Gastrocnemius medialis (tissue), 4 donors: Measurements from ENCODE around the gene GIMAP5. TPM values are rescaled to one million over a fixed set of nuclear protein-coding genes. Genes with fewer than 3 reads are reported as not detected.

ENCODE experiments used
- ATAC-seq, 2 donors: fragments of 150-250 bp; one replicate each; pipeline ENCODE4 v1.9.1; 2016
- DNase-seq, 2 donors: peaks; one replicate each; pipeline ENCODE4 v3.0.0-alpha.2; 2019
- H3K27ac ChIP-seq, 4 donors: fragments of 200-600 bp; sonication (generic); 1 replicate in 1 of 4; 2 replicates in 3 of 4; pipeline ENCODE4 v1.5.1; 2016 to 2018; ENCODE audit warnings: mild to moderate bottlenecking in 2 of 4, moderate library complexity in 1 of 4
- H3K27me3 ChIP-seq, 3 donors: fragments of 200-600 bp; sonication (generic) in 2 of 3; 1 replicate in 1 of 3; 2 replicates in 2 of 3; pipeline versions ENCODE4 v1.5.1 to v1.6.0; 2016 to 2019; ENCODE audit warnings: mild to moderate bottlenecking in 1 of 3, moderate library complexity in 1 of 3
- H3K36me3 ChIP-seq, 2 donors: fragments of 200-600 bp; sonication (generic) in 1 of 2; one replicate each; pipeline ENCODE4 v1.5.1; 2017 to 2018
- H3K4me1 ChIP-seq, 2 donors: fragments of 200-600 bp; sonication (generic) in 1 of 2; one replicate each; pipeline ENCODE4 v1.5.1; 2016 to 2017; ENCODE audit warnings: mild to moderate bottlenecking in 2 of 2
- H3K4me3 ChIP-seq, 4 donors: fragments of 200-600 bp; sonication (generic) in 3 of 4; 1 replicate in 1 of 4; 2 replicates in 3 of 4; pipeline ENCODE4 v1.5.1; 2016 to 2019; ENCODE audit warnings: mild to moderate bottlenecking in 2 of 4
- H3K9me3 ChIP-seq, 3 donors: fragments of 200-600 bp; sonication (generic) in 2 of 3; 1 replicate in 1 of 3; 2 replicates in 2 of 3; pipeline ENCODE4 v1.5.1; 2016 to 2019
- POLR2A ChIP-seq, 2 donors: fragments of 450-650 bp; IDR thresholded peaks; one replicate each; pipeline ENCODE4 v1.6.1; 2017; ENCODE audit warnings: antibody characterized with exemption in 2 of 2, mild to moderate bottlenecking in 2 of 2, moderate library complexity in 2 of 2
- in situ Hi-C, 4 donors: fragments of 200-750 bp; cut with MboI; loops; one replicate each; pipeline versions ENCODE4 v1.15.0 to v1.8.0; 2017; ENCODE audit warnings: low sequenced_read_pairs in 4 of 4
- intact Hi-C: fragments of 100-400 bp; cut with DNase I; formaldehyde crosslinking; loops from one replicate; pipeline ENCODE4 v1.15.1; 2023; ENCODE audit warnings: low total_unique reads
- total RNA-seq, 4 donors: library from RNA; depleted of rRNA; stranded (reverse); fragments of >200 nt; gene quantifications; one replicate each; pipeline versions ENCODE4 v1.1.0 to v1.2.3, GENCODE V29; 2016
- TF ChIP-seq, protein P1 (sequence below), 5 experiments: fragments of 450-650 bp in 3 of 5; fragments of 200-600 bp in 2 of 5; sonication (generic) in 2 of 5; IDR thresholded peaks in 4 of 5; conservative IDR thresholded peaks in 1 of 5; 1 replicate in 4 of 5; 2 replicates in 1 of 5; pipeline ENCODE4 v1.5.1; 2016 to 2019; ENCODE audit warnings: antibody characterized with exemption in 5 of 5, mild to moderate bottlenecking in 3 of 5, moderate library complexity in 3 of 5

Gene GIMAP5
- total RNA-seq, 4 donors from 2014 or later: 13.5 to 29.4 (median 15.6) TPM

DNA sequence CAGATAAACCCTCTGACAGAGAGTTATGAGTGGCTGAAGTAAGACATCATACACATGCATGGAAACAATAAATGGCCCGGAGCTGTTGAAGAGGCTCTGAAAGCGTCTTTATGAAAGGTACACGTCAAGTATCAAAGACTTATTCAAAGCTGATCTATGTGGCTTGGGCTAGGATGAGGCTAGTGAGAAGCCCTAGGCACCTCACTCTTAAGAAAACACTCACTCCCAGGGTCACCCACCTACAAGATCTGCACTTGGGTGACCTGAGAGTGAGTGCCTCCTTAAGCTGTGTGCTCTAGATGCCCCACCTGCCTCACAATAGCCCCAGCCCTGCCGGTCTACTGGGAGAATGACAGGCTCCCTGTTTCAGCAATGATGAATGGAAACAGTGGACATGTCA is 21.9 kb upstream of the GIMAP5 start:
- ATAC-seq (no peak), DNase-seq (no peak)
- Histone ChIP-seq H3K4me3 (peak overlapping the region in 2 of 4 donors; percentile 8 to 57), H3K4me1 (no peaks in the 10 kb centered on the region), H3K27me3 (no peaks in the 10 kb centered on the region), H3K9me3 (no peaks in the 10 kb centered on the region), H3K27ac (peak overlapping the region; percentile 67 to 76 (median 72)), H3K36me3 (no peaks in the 10 kb centered on the region)
- TF ChIP-seq, protein P1, sequence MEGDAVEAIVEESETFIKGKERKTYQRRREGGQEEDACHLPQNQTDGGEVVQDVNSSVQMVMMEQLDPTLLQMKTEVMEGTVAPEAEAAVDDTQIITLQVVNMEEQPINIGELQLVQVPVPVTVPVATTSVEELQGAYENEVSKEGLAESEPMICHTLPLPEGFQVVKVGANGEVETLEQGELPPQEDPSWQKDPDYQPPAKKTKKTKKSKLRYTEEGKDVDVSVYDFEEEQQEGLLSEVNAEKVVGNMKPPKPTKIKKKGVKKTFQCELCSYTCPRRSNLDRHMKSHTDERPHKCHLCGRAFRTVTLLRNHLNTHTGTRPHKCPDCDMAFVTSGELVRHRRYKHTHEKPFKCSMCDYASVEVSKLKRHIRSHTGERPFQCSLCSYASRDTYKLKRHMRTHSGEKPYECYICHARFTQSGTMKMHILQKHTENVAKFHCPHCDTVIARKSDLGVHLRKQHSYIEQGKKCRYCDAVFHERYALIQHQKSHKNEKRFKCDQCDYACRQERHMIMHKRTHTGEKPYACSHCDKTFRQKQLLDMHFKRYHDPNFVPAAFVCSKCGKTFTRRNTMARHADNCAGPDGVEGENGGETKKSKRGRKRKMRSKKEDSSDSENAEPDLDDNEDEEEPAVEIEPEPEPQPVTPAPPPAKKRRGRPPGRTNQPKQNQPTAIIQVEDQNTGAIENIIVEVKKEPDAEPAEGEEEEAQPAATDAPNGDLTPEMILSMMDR (IDR thresholded peaks at IDR 0.05 in 4 of 5, conservative IDR thresholded peaks at IDR 0.05 in 1 of 5): no peak
- TF ChIP-seq POLR2A (IDR thresholded peaks at IDR 0.05): no peak
- intact Hi-C loops (loop anchor here (5.0 kb wide), 1 partner anchor 83 kb away; the partner anchor contains the start of gene GIMAP6), in situ Hi-C loops (no loop called here)

DNA sequence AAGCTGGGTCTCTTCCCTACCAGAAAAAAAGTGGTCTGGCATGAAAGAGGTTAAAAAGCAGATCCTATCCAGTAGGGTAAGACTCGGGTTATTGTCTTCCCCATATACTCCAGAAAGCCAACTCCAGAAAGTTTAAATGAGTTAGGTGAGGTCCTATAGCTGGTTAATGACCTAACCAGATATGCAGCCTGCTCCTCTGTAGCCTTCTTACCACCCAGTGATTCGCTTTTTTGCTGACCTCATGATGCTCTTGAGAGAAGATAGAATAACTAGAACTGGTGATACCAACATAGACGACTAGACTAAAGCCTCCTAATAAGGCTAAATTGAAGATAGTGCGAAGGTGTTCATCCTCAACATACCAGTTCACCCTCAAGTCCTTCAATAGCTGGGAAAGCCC is 21.5 kb upstream of the GIMAP5 start:
- intact Hi-C loops: loop anchor here (5.0 kb wide), 1 partner anchor 83 kb away; the partner anchor contains the start of gene GIMAP6
- in situ Hi-C loops: no loop called here
- ATAC-seq (no peak), DNase-seq (no peak)
- Histone ChIP-seq H3K4me3 (peak overlapping the region; percentile 34 to 57 (median 49)), H3K9me3 (no peaks in the 10 kb centered on the region), H3K4me1 (no peaks in the 10 kb centered on the region), H3K27me3 (no peaks in the 10 kb centered on the region), H3K36me3 (no peaks in the 10 kb centered on the region), H3K27ac (peak overlapping the region; percentile 67 to 76 (median 72))
- TF ChIP-seq, protein P1 (IDR thresholded peaks at IDR 0.05 in 4 of 5, conservative IDR thresholded peaks at IDR 0.05 in 1 of 5): no peak
- TF ChIP-seq POLR2A (IDR thresholded peaks at IDR 0.05): no peak

DNA sequence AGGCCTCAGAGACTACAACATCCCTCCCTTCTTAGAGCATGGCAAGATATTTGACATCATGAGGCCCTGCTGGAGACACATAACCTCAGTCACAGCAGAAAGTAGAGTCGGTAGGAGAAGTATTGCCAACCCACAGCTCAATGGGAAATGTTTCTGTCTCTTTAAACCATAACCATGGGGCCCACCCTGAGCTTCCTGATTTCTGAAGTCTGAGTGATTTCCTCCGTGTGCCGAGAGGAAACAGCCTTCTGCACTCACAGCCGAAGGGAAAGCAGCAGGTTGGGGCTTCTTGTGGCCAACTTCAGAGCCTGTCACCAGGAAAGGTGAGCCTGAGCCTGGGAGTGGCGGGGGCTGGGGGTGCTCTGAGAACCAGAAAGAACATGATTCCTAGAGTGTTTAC is 20.9 kb upstream of the GIMAP5 start, which contains the start of gene GIMAP1:
Gene GIMAP1 (plus strand): TSS at position 246 of the 400 bp plus-strand sequence. CDS start 2,435 bp downstream, outside the sequence.
- H3K36me3 ChIP-seq: no peaks in the 10 kb centered on the region
- in situ Hi-C loops: no loop called here
- TF ChIP-seq, protein P1 (IDR thresholded peaks at IDR 0.05 in 4 of 5, conservative IDR thresholded peaks at IDR 0.05 in 1 of 5): no peak
- TF ChIP-seq POLR2A (IDR thresholded peaks at IDR 0.05): peak; percentile 27 to 65
- DNase-seq (peak in 1 of 2 donors; percentile 26), ATAC-seq (peak; percentile 47 to 65)
- no peaks in the 10 kb centered on the region for H3K27me3 ChIP-seq
- peak within 1 kb of the TSS; percentile 34 to 57 (median 49) for H3K4me3 ChIP-seq
- intact Hi-C loops: loop anchor here (5.0 kb wide), 1 partner anchor 84 kb away; the partner anchor contains the start of gene GIMAP6
- H3K9me3 ChIP-seq: no peaks in the 10 kb centered on the region
- H3K27ac ChIP-seq: peak within 1 kb of the TSS; percentile 67 to 76 (median 72)
- no peaks in the 10 kb centered on the region for H3K4me1 ChIP-seq

DNA sequence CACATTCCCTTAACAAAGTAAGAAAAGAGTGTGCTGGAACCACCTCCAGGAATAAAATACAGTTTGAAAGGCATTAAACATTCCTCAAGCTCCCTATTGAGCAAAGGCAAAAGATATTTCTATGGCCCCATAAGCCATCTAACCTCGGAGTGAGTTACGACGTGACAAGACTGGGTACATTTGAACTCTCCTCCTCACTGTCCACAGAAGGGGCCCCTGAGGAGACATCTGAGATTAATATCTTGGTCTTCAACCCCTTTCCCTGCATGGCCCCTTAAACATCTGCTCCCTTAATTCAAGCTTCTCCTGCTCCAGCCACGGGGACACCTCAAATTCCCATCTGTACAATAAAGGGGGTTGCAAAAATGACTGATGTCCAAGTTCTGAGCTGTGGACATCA is 20.3 kb upstream of the GIMAP5 start:
- H3K4me1 ChIP-seq: no peaks in the 10 kb centered on the region

More for the DNA sequence above, 20.3 kb upstream of the GIMAP5 start:
- H3K9me3 ChIP-seq: no peaks in the 10 kb centered on the region
- H3K27me3 ChIP-seq: no peaks in the 10 kb centered on the region
- no peak for TF ChIP-seq POLR2A (IDR thresholded peaks at IDR 0.05)
- TF ChIP-seq, protein P1 (IDR thresholded peaks at IDR 0.05 in 4 of 5, conservative IDR thresholded peaks at IDR 0.05 in 1 of 5): no peak
- peak overlapping the region; percentile 34 to 57 (median 49) for H3K4me3 ChIP-seq
- no peak for ATAC-seq
- in situ Hi-C loops: no loop called here
- DNase-seq: no peak
- peak overlapping the region; percentile 66 to 76 (median 72) for H3K27ac ChIP-seq
- H3K36me3 ChIP-seq: no peaks in the 10 kb centered on the region
- intact Hi-C loops: loop anchor here (5.0 kb wide), 1 partner anchor 85 kb away; the partner anchor contains the start of gene GIMAP6
